ENCODE results near the gene CGRRF1.

CGRRF1 gene

GRCh38 chr14:54532111-54533012, 22.7 kb downstream of the CGRRF1 start:
- no peak for DNase-seq
- Histone ChIP-seq H2BK12ac (ENCODE audit: low read length) (no peak overlapping the region), H3K27ac (ENCODE audit: low read depth, low read length) (no peak overlapping the region), H3K27me3 (ENCODE audit: insufficient read depth, low read length) (no peaks in the 10 kb centered on the region), H3K4me3 (ENCODE audit: low read depth, low read length) (no peak overlapping the region), H2BK5ac (ENCODE audit: low read depth, low read length, poor library complexity) (no peak overlapping the region), H2BK120ac (ENCODE audit: insufficient read depth, low read length, poor library complexity) (no peak overlapping the region), H3K79me1 (ENCODE audit: low read length) (no peaks in the 10 kb centered on the region), H3K23ac (ENCODE audit: low read length) (no peak overlapping the region), H3K9ac (ENCODE audit: low read length) (no peak overlapping the region), H4K12ac (ENCODE audit: low read depth, low read length) (no peak overlapping the region), H3K4ac (ENCODE audit: low read depth, low read length) (no peak overlapping the region), H3K18ac (ENCODE audit: low read length) (no peak overlapping the region), H3K4me2 (ENCODE audit: low read length) (no peak overlapping the region), H4K91ac (ENCODE audit: low read depth, low read length) (no peak overlapping the region), H3K14ac (ENCODE audit: low read length) (no peak overlapping the region), H4K8ac (ENCODE audit: low read depth, low read length) (no peak overlapping the region), H3K9me3 (ENCODE audit: insufficient read depth, low read depth, low read length) (no peaks in the 10 kb centered on the region), H3K79me2 (ENCODE audit: control insufficient read depth, insufficient read depth, low read length, poor library complexity) (no peaks in the 10 kb centered on the region), H3K36me3 (ENCODE audit: control insufficient read depth in 1 of 2, insufficient read depth in 2 of 2, low read length in 2 of 2) (no peaks in the 10 kb centered on the region), H3K4me1 (ENCODE audit: control insufficient read depth in 1 of 2, insufficient read depth in 2 of 2, low read length in 2 of 2) (no peaks in the 10 kb centered on the region), H2AFZ (ENCODE audit: insufficient read depth, low read length, poor library complexity) (no peak overlapping the region), H2AK5ac (ENCODE audit: low read length) (no peak overlapping the region)
- no CpG with 5 or more reads among the region's 3 CpGs for whole genome bisulfite sequencing (ENCODE audit: extremely low coverage, insufficient coverage, insufficient read length)

DNA sequence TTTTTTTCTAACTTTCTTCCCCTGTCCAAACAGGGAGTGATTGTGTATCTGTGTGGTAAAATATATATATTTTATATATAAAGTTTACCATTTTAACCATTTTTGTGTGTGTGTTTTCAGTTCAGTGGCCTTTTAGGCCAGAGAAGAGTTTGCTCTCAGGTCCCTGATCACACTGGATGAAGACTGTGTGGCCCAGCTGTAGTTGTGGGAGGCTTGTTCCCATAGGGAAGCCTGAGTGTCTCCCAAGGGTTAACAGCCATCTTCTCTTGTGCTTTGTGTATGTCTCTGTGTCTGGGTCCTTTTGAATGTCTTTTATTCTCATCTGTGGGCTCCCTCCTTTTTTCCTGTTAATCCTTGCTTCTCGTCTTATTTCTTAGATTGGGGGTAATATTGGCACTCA, 23.4 kb downstream of the CGRRF1 start:
- Histone ChIP-seq H4K8ac (ENCODE audit: low read depth, low read length) (no peak overlapping the region), H2BK120ac (ENCODE audit: insufficient read depth, low read length, poor library complexity) (no peak overlapping the region), H3K14ac (ENCODE audit: low read length) (no peak overlapping the region), H2BK5ac (ENCODE audit: low read depth, low read length, poor library complexity) (no peak overlapping the region), H3K4me2 (ENCODE audit: low read length) (no peak overlapping the region), H4K91ac (ENCODE audit: low read depth, low read length) (no peak overlapping the region), H3K27ac (ENCODE audit: low read depth, low read length) (no peak overlapping the region), H3K79me1 (ENCODE audit: low read length) (no peaks in the 10 kb centered on the region), H3K18ac (ENCODE audit: low read length) (no peak overlapping the region), H3K9ac (ENCODE audit: low read length) (no peak overlapping the region), H3K4me1 (ENCODE audit: control insufficient read depth in 1 of 2, insufficient read depth in 2 of 2, low read length in 2 of 2) (no peaks in the 10 kb centered on the region), H2BK12ac (ENCODE audit: low read length) (no peak overlapping the region), H3K27me3 (ENCODE audit: insufficient read depth, low read length) (no peaks in the 10 kb centered on the region), H2AK5ac (ENCODE audit: low read length) (no peak overlapping the region), H3K9me3 (ENCODE audit: insufficient read depth, low read depth, low read length) (no peaks in the 10 kb centered on the region), H2AFZ (ENCODE audit: insufficient read depth, low read length, poor library complexity) (no peak overlapping the region), H4K12ac (ENCODE audit: low read depth, low read length) (no peak overlapping the region), H3K23ac (ENCODE audit: low read length) (no peak overlapping the region), H3K36me3 (ENCODE audit: control insufficient read depth in 1 of 2, insufficient read depth in 2 of 2, low read length in 2 of 2) (peaks cover 0 to 1% of the 10 kb centered on the region in 2 experiments), H3K79me2 (ENCODE audit: control insufficient read depth, insufficient read depth, low read length, poor library complexity) (no peaks in the 10 kb centered on the region), H3K4me3 (ENCODE audit: low read depth, low read length) (no peak overlapping the region), H3K4ac (ENCODE audit: low read depth, low read length) (no peak overlapping the region)
- DNase-seq, result no peak
- no CpG with 5 or more reads among the region's 1 CpG for WGBS (ENCODE audit: extremely low coverage, insufficient coverage, insufficient read length)

GRCh38 chr14:54535126-54535525, 25.4 kb downstream of the CGRRF1 start:
- Histone ChIP-seq H3K14ac (ENCODE audit: low read length) (no peak overlapping the region), H3K9me3 (ENCODE audit: insufficient read depth, low read depth, low read length) (no peaks in the 10 kb centered on the region), H3K23ac (ENCODE audit: low read length) (no peak overlapping the region), H2BK120ac (ENCODE audit: insufficient read depth, low read length, poor library complexity) (no peak overlapping the region), H4K12ac (ENCODE audit: low read depth, low read length) (no peak overlapping the region), H3K9ac (ENCODE audit: low read length) (no peak overlapping the region), H2AFZ (ENCODE audit: insufficient read depth, low read length, poor library complexity) (no peak overlapping the region), H3K4me3 (ENCODE audit: low read depth, low read length) (no peak overlapping the region), H2AK5ac (ENCODE audit: low read length) (no peak overlapping the region), H3K4me2 (ENCODE audit: low read length) (no peak overlapping the region), H3K27ac (ENCODE audit: low read depth, low read length) (no peak overlapping the region), H3K4me1 (ENCODE audit: control insufficient read depth in 1 of 2, insufficient read depth in 2 of 2, low read length in 2 of 2) (no peaks in the 10 kb centered on the region), H3K18ac (ENCODE audit: low read length) (no peak overlapping the region), H3K27me3 (ENCODE audit: insufficient read depth, low read length) (no peaks in the 10 kb centered on the region), H4K8ac (ENCODE audit: low read depth, low read length) (no peak overlapping the region), H2BK5ac (ENCODE audit: low read depth, low read length, poor library complexity) (no peak overlapping the region), H3K36me3 (ENCODE audit: control insufficient read depth in 1 of 2, insufficient read depth in 2 of 2, low read length in 2 of 2) (peaks cover 0 to 2% of the 10 kb centered on the region in 2 experiments), H2BK12ac (ENCODE audit: low read length) (no peak overlapping the region), H3K79me1 (ENCODE audit: low read length) (no peaks in the 10 kb centered on the region), H3K79me2 (ENCODE audit: control insufficient read depth, insufficient read depth, low read length, poor library complexity) (no peaks in the 10 kb centered on the region), H3K4ac (ENCODE audit: low read depth, low read length) (no peak overlapping the region), H4K91ac (ENCODE audit: low read depth, low read length) (no peak overlapping the region)
- no peak for DNase-seq
- WGBS (ENCODE audit: extremely low coverage, insufficient coverage, insufficient read length), result no CpG with 5 or more reads among the region's 1 CpG

DNA sequence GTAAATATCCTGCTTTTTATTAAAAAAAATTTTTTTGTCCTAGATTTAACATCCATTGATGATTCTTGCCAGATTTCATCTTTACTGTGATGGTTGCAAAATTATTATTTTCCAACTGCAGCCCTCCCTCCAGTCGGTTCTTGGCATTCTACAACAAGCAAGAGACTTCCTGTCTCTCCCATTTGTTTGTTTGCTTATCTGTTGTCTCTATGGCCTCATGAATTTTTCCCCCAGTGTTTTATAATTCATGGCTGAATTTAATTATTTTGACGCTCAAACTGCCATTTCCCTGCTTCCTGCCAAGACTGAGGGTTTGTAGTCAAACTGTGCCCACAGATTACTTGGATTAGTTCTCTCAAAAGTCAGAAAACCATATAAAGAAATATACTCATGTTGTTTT, 25.9 kb downstream of the CGRRF1 start:
- H3K23ac ChIP-seq (ENCODE audit: low read length), result no peak overlapping the region
- no peak overlapping the region for H2AK5ac ChIP-seq (ENCODE audit: low read length)
- no peak overlapping the region for H4K8ac ChIP-seq (ENCODE audit: low read depth, low read length)
- no peaks in the 10 kb centered on the region for H3K79me2 ChIP-seq (ENCODE audit: control insufficient read depth, insufficient read depth, low read length, poor library complexity)
- no peak overlapping the region for H2AFZ ChIP-seq (ENCODE audit: insufficient read depth, low read length, poor library complexity)
- H4K12ac ChIP-seq (ENCODE audit: low read depth, low read length), result no peak overlapping the region
- no peak overlapping the region for H2BK5ac ChIP-seq (ENCODE audit: low read depth, low read length, poor library complexity)
- H3K4me2 ChIP-seq (ENCODE audit: low read length), result no peak overlapping the region
- no peaks in the 10 kb centered on the region for H3K4me1 ChIP-seq (ENCODE audit: control insufficient read depth in 1 of 2, insufficient read depth in 2 of 2, low read length in 2 of 2)
- H2BK120ac ChIP-seq (ENCODE audit: insufficient read depth, low read length, poor library complexity), result no peak overlapping the region
- no peaks in the 10 kb centered on the region for H3K9me3 ChIP-seq (ENCODE audit: insufficient read depth, low read depth, low read length)
- H3K18ac ChIP-seq (ENCODE audit: low read length), result no peak overlapping the region
- no peak overlapping the region for H4K91ac ChIP-seq (ENCODE audit: low read depth, low read length)
- no peak overlapping the region for H3K9ac ChIP-seq (ENCODE audit: low read length)
- peaks cover 0 to 2% of the 10 kb centered on the region in 2 experiments for H3K36me3 ChIP-seq (ENCODE audit: control insufficient read depth in 1 of 2, insufficient read depth in 2 of 2, low read length in 2 of 2)
- no peak overlapping the region for H3K27ac ChIP-seq (ENCODE audit: low read depth, low read length)
- no peaks in the 10 kb centered on the region for H3K79me1 ChIP-seq (ENCODE audit: low read length)
- H3K27me3 ChIP-seq (ENCODE audit: insufficient read depth, low read length), result no peaks in the 10 kb centered on the region
- H3K4ac ChIP-seq (ENCODE audit: low read depth, low read length), result no peak overlapping the region
- WGBS (ENCODE audit: extremely low coverage, insufficient coverage, insufficient read length), result no CpG with 5 or more reads among the region's 2 CpGs
- DNase-seq, result no peak
- no peak overlapping the region for H3K14ac ChIP-seq (ENCODE audit: low read length)
- H3K4me3 ChIP-seq (ENCODE audit: low read depth, low read length), result no peak overlapping the region
- H2BK12ac ChIP-seq (ENCODE audit: low read length), result no peak overlapping the region
